Fibroblast of skin of back (primary cell): Measurements from ENCODE around the gene CENPN.

Experiments used
- DNase-seq: peaks from one replicate; pipeline ENCODE4 v3.0.0-alpha.2; 2013

The CENPN gene

GRCh38 chr16:80991792-80992430 is 15.1 kb upstream of the CENPN start:
- no peak for DNase-seq

DNA sequence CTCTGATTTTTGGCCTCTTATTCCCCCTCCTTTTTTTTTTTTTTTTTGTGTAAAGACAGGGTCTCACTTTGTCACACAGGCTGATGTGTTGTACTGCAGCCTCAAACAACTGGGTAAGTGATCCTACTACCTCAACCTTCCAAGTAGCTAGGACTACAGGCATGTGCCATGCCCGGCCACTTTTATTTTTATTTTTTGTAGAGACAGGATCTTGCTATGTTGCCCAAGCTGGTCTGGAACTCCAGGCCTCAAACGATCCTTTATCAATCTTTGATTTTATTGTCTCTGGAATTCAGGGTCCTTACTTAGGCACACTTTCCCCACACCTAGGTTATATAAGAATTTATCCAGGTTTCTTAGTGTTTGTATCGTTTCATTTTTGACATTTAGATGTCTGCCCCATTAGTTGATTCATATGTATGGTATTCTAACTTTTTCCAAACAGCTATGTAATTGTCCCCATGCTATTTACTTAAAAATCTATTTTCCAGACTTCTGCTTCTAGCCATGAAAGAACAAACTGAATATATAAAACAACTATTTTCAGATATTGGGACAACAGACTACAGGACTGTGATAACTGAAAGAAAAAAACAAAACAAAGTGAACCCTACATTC is 14.2 kb upstream of the CENPN start:
- DNase-seq, result no peak

- peak; percentile 88 for DNase-seq
These were observed 13.7 kb upstream of the CENPN start for GRCh38 chr16:80993307-80993706.

DNA sequence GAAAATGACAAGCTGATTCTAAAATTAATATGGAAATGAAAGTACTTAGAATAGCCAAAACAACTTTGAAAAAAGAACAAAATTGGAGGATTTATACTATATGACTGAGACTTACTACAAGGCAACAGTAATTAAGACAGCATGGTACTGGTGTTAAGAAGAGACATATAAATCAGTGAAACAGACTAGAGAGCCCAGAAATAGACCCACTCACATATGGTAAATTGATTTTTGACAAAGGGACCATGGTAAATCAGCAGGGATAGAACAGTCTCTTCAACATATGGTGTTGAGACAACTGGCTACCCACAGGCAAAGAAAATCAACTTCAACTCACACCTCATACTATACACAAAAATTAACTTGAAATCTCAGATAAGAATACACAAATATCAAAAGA is 13.2 kb upstream of the CENPN start:
- DNase-seq, result no peak

GRCh38 chr16:80994451-80994850 is 12.6 kb upstream of the CENPN start:
- DNase-seq, result peak; percentile 54

DNA sequence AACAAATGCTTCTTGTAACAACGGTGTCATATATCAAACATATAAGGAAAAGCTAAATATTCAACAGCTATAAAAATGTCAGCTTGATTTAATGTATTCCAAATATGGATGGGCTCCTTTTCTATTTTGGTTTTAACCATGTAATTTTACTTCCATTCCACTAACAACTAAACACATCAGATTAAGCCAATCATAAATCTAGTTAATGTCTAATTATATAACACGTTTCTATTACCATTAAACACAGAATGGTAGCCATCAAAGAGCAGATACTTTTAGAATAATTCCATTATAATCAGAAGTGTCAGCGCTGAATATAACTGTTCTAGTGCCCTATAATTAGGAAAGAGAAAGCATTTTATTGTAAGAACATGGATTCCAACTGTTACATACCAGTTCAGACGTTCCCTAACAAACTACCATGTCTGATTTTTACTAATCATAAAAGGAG is 10.3 kb upstream of the CENPN start:
- DNase-seq, result no peak

GRCh38 chr16:80997139-80997798 is 9.7 kb upstream of the CENPN start:
- peak; percentile 36 for DNase-seq

DNA sequence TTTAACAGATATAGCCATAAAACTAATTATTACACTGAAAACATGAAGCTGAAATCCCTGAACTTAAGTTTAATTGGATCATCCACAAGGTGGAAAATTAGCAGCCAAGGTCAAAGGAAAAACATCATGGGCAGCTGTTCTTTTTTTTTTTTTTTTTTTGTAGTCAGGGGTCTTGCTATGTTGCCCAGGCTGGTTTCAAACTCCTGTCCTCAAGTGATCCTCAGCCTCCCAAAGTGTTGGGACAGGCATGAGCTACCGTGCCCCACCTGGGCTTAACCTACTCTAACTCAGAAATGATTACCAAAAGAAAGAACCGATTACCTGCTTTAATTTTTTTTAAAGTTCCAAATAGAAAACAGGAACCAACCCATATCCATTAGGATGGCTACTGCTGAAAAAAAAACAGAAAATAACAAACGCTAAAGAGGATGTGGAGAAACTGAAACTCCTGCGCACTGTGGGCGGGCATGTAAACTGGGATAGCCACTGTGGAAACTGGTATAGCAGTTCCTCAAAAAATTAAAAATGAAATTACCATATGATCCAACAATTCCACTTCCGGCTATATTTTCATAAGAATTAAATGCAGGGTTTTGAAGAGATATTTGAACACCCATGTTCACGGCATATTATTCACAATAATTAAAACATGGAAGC is 8.9 kb upstream of the CENPN start:
- DNase-seq, result no peak

DNA sequence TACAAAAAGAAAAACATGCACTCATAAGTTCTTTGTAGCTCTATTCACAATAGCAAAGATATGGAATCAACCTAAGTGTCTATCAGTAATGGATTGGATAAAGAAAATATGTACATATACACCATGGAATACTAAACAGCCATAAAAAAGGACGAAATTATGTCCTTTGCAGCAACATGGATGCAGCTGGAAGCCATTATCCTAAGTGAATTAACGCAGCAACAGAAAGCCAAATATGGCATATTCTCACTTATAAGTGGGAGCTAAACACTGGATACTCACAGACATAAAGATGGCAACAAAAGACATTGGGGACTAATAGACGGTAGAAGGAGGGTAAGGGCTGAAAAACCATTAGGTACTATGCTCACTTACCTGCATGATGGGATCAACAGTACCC is 6.1 kb upstream of the CENPN start:
- DNase-seq, result no peak

- no peak for DNase-seq
These were observed 5.7 kb upstream of the CENPN start for GRCh38 chr16:81001330-81001729.

DNA sequence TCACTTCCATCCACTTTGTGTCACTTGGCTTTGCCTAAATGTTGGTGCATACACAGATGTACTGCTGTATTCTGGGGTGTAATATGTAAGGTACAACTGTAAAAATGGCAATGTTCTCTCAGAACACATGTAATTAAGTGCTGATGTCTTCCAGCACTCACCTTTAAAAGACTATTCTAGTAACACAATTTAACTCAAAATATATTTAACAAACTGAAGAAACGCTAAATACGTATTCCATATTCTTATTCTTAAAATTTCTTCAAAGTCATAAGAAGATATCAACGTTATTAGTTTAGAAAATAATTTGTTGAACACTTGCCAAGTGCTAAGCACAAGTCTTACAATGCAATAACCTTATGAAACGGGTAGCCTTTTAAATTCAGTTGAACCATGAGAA is 4.0 kb upstream of the CENPN start:
- no peak for DNase-seq

DNA sequence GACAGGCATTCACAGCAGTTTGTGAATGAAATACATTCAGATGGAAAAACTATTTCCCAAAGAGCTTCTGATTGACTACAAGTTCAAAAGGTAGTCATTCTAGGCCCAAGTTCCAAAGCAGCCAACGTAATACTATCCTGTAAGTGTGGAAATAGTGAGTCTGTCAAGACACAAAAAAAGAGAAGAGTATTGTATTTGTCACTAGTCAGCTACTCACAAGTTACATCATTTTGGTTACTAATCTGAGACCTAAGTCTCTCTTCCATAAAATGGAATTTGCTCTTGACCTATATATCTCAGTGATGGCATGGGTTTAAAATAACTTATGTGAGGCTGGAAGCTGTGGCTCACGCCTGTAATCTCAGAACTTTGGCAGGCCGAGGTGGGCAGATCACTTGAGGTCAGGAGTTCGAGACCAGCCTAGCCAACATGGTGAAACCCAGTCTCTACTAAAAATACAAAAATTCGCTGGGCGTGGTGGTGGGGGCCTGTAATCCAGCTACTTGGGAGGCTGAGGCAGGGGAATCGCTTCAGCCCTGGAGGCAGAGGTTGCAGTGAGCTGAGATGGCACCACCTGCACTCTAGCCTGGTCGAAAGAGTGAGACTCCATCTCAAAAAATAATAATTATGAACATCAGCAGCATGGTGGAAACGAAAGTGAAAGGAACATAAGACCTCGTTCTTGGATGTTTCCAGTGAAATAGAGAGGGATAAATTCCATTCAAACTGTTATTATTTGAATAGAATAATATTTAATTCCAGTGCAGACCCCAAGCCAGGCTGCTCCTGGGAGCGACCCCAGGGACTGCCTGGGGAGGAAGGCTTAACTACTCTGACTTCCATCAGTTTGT is 3.2 kb upstream of the CENPN start:
- DNase-seq, result peak; percentile 26

DNA sequence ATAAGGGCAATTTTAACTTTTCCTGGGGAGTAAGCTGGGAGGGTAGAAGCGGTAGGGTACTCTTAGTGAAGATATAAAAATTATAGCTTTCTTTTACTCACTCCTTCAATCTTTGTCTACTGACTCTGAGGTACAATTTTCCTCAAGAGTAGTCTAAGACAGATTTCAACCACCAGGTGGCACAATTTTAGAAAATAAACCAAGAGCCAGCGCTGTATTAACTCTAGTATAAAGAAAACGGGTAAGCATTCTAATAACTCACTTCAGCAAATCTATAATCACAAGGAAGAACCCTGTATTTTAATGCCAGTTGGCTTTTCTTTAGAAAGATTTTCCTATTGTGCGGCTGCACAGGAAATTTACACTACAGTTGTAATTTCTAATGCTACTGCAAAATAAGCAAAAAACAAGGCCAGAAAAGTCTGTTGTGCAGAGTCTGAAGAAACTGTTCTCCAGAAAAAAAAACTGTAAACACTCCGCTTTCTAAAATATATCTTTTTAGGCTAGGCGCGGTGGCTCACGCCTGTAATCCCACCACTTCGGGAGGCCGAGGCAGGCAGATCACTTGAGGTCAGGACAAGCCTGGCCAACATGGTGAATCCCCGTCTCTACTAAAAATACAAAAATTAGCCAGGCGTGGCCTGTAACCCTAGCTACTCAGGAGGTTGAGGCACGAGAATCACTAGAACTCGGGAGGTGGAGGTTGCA is 2.2 kb upstream of the CENPN start:
- DNase-seq, result peak; percentile 66

- peak; percentile 18 for DNase-seq
These were observed 1.3 kb upstream of the CENPN start for GRCh38 chr16:81005610-81006161.

DNA sequence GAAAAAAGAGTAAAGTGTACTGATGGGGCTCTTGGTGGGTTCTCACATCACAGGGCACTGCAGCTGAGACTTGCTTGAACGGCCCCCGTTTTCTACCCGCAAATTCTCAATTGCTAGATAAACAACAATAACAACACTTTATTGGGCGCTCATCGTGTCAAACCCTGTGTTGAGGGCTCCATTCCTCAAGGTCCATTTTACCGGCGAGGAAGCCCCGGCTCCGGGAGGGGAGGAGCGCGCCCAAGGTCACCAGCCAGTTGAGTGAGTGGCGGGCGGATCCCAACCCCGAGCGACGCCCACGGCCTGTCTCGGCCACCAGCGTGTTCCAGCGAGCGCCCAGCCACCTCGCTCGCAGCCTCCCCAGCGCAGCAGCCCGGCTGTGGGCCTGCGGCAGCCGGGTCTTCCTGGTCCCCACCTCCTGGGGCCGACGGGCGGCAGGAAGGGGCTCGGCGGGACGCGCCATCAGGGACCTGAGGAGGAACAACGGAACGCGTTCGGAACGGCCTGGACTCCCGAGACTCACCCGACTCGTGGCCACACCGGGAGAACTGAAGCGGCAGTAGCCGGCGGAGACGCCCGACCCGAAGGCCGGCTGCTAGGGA is 702 bp upstream of the CENPN start:
- peak; percentile 56 for DNase-seq

DNA sequence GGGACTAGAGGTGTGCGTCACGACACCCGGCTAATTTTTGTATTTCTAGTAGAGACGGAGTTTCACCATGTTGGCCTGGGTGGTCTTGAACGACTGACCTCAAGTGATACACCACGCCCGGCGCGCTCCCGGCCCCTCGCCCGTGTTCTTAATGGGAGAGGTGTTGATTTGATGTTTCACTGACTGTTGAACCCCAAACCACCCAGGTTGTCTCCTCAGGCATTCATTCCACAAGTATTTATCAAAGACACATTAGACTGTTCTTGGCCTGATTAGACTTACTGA is 1.4 kb downstream of the CENPN start:
- no peak for DNase-seq

GRCh38 chr16:81012974-81013373 is 6.0 kb downstream of the CENPN start:
- no peak for DNase-seq

GRCh38 chr16:81014672-81015071 is 7.7 kb downstream of the CENPN start:
- DNase-seq, result no peak

GRCh38 chr16:81018496-81018895 is 11.5 kb downstream of the CENPN start:
- DNase-seq, result no peak

GRCh38 chr16:81026429-81026828 is 19.4 kb downstream of the CENPN start:
- no peak for DNase-seq

DNA sequence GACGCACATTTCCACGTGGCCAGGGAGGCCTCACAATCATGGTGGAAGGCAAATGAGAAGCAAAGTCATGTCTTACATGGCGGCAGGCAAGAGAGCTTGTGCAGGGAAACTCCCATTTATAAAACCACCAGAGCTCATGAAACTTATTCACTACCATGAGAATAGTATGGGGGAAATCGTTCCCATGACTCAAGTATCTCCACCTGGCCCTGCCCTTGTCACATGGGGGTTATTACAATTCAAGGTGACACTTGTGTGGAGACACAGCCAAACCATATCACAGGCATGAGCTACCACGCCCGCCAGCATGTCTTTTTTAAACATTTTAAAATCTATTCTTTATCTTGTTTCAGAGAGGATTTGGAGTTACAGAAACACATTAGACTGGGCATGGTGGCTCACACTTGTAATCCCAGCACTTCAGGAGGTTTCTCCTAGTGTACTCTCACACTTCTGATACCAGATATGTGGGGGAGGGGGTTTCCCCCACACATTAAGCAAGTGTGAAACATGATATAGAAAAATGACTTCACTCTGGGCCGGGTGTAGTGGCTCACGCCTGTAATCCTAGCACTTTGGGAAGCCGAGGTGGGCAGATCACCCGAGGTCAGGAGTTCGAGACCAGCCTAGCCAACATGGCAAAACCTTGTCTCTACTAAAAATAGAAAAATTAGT is 23.1 kb downstream of the CENPN start:
- DNase-seq, result no peak
